HUES48 (cell line): ENCODE measurements around the gene PACRG.

Source experiments
- H3K27ac ChIP-seq: one replicate; pipeline ENCODE4 v1.7.0; 2013; ENCODE audit warnings: low read depth, low read length, inconsistent platforms
- H3K27me3 ChIP-seq: 2 replicates; pipeline ENCODE4 v1.6.1; 2013; ENCODE audit warnings: mild to moderate bottlenecking, low read length; ENCODE audit not compliant: control insufficient read depth, insufficient read depth
- H3K36me3 ChIP-seq: 2 replicates; pipeline ENCODE4 v1.6.1; 2013; ENCODE audit warnings: low read length; ENCODE audit not compliant: control insufficient read depth, insufficient read depth
- H3K4me1 ChIP-seq: 2 replicates; pipeline ENCODE4 v1.6.1; 2013; ENCODE audit warnings: mild to moderate bottlenecking, low read length; ENCODE audit not compliant: control insufficient read depth, insufficient read depth
- H3K4me3 ChIP-seq: 2 replicates; pipeline ENCODE4 v1.5.1; 2013; ENCODE audit warnings: mild to moderate bottlenecking, low read depth, low read length
- H3K9ac ChIP-seq: 2 replicates; pipeline ENCODE4 v1.6.1; 2013; ENCODE audit warnings: mild to moderate bottlenecking, low read depth, low read length, moderate library complexity
- H3K9me3 ChIP-seq: 2 replicates; pipeline ENCODE4 v1.6.1; 2013; ENCODE audit warnings: low read length; ENCODE audit not compliant: control insufficient read depth, insufficient read depth

Gene PACRG

DNA sequence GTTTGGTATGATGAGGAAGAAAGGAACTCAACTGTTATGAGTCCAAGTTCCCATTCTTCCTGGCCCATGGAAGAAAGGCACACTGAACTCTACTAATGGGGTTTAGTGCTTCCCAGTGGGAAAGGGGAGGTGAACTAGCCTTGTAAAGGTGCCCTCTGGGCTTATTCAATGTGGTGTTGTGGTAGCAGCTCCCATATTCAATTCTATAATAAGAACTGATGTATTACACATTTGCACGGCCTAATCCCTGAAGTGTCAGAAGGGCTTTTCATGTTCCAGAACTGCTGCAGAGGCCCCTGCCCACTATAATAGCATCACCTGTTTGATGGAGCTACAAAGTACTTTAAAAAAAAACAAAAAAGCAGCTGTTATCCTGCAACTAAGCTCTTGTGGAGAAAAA is 17.4 kb upstream of the PACRG start:
- Histone ChIP-seq H3K4me1 (peaks cover 17% of the 10 kb centered on the region), H3K27ac (no peak overlapping the region), H3K4me3 (no peak overlapping the region), H3K27me3 (no peaks in the 10 kb centered on the region), H3K9me3 (no peaks in the 10 kb centered on the region), H3K36me3 (no peaks in the 10 kb centered on the region), H3K9ac (no peak overlapping the region)

DNA sequence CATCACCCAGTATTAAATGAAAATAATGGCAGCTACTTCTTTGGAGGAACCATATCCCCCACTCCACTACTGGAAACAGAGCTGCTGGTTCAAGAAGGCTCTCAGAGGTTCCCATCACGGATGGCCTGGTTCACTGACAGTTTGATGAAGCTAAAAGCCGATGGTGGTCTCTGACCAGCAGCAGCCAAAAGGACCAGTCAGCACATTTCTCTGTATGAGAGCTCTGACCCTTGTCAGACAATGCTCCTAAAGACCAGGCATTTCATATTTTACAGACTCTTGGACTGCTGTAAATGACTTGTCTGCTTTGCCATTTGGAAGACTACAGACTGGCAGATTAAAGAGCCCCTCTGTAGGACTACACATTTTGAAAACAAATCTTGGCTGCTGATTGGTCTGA is 16.8 kb upstream of the PACRG start:
- Histone ChIP-seq H3K4me3 (no peak overlapping the region), H3K9ac (no peak overlapping the region), H3K27ac (no peak overlapping the region), H3K4me1 (peaks cover 17% of the 10 kb centered on the region), H3K9me3 (no peaks in the 10 kb centered on the region), H3K27me3 (no peaks in the 10 kb centered on the region), H3K36me3 (no peaks in the 10 kb centered on the region)

DNA sequence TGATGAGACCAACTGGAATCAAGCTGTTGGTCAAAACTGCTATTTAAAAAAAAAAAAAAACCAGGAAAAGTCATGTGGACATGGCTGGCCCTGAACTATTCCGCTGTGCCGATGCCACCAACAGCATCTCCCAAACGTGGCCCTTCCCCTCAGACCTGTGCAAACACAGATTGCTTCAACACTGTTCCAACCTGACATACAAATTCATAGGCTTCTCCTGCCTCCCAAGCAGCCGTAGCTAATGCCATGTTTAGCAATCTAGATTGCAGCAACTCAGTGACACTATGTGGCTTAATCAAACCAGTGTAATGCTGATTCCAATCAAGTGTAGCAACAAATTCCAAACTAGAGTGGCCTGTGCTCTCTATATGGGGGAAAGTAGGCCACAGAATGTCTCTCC is 16.4 kb upstream of the PACRG start:
- Histone ChIP-seq H3K9me3 (no peaks in the 10 kb centered on the region), H3K4me3 (no peak overlapping the region), H3K27ac (no peak overlapping the region), H3K4me1 (peaks cover 17% of the 10 kb centered on the region), H3K9ac (no peak overlapping the region), H3K36me3 (no peaks in the 10 kb centered on the region), H3K27me3 (no peaks in the 10 kb centered on the region)

DNA sequence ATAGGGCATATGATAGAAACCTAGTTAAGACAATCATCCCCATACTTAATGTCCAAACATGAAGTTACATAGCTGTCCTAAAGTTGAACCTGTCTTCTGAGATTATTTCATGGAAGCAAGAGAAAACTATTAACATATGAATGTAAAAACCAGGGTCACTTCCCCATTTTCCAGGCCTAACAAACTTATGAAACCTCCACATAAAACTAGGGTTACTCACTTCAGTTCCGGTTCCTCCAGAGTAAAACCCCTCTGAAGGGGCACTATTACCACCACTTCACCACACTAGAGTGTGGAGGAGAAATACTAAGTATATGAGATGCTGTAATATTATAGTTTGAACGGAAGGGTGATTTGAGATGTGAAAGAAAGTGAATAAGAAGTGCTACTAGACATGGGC is 15.1 kb upstream of the PACRG start:
- H3K4me1 ChIP-seq, result peaks cover 17% of the 10 kb centered on the region
- H3K27me3 ChIP-seq, result no peaks in the 10 kb centered on the region
- no peak overlapping the region for H3K27ac ChIP-seq
- no peak overlapping the region for H3K4me3 ChIP-seq
- no peak overlapping the region for H3K9ac ChIP-seq
- no peaks in the 10 kb centered on the region for H3K9me3 ChIP-seq
- no peaks in the 10 kb centered on the region for H3K36me3 ChIP-seq

DNA sequence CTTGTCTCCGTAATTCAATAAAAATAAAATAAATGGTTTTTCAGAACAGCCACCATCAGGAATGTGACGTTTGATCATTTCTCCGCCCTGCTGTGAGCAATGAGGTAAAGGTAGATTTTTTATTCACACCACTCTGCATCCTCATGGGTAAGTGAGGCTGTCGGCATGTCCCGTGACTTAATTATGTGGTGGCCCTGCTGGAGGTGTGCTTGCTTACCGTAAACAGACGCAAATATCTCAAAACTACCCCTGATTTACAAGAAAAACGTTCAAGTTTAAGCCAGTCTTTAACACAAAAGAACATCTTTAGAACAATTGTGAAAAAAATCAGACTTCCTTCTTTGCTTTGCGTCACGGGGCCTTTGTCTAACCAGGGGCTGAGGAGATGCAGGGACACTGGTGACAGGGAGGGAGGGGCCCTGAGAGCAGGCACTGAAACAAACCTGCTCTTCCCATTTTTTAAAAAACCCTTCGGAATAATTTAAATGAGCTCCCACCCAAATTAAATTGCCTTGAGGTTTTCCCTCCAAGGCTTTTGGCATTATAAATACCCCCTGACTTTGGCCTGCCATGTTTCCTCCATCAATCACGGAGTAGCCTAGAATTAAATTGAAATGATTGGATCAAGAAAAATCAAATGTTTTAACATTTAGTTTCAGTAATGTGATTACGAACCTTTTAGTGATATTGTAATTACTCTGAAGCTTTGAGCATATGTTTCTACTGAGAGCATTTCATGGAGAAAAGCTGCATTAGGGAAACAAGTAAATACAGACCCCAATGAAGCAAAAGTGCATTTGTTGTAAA is 13.6 kb upstream of the PACRG start:
- no peaks in the 10 kb centered on the region for H3K27me3 ChIP-seq
- H3K9me3 ChIP-seq, result no peaks in the 10 kb centered on the region
- no peak overlapping the region for H3K4me3 ChIP-seq
- no peaks in the 10 kb centered on the region for H3K36me3 ChIP-seq
- H3K9ac ChIP-seq, result no peak overlapping the region; the same call in 1 of the 2 replicates
- no peak overlapping the region for H3K27ac ChIP-seq
- peaks cover 17% of the 10 kb centered on the region for H3K4me1 ChIP-seq

DNA sequence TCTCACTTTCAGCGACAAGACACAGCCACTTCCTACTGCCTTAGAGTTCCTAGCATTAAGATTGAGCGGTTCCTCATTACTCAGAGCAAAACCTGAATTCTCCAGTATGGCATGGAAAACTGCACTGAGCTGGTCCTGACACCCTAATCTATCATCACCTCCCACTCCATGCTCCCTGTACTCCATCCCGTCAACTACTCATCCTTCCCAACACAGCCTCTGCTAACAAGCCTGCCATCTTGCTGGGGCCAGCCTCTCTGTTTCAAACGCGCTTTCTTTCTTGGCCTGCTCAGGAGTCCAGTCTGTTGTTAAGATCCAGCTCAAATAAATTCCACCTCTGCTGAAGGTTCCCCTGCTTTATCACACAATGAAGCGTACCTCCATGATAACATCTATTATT is 12.2 kb upstream of the PACRG start:
- Histone ChIP-seq H3K9me3 (no peaks in the 10 kb centered on the region), H3K27me3 (no peaks in the 10 kb centered on the region), H3K9ac (no peak overlapping the region), H3K36me3 (no peaks in the 10 kb centered on the region), H3K4me1 (peaks cover 17% of the 10 kb centered on the region), H3K4me3 (no peak overlapping the region), H3K27ac (no peak overlapping the region)

DNA sequence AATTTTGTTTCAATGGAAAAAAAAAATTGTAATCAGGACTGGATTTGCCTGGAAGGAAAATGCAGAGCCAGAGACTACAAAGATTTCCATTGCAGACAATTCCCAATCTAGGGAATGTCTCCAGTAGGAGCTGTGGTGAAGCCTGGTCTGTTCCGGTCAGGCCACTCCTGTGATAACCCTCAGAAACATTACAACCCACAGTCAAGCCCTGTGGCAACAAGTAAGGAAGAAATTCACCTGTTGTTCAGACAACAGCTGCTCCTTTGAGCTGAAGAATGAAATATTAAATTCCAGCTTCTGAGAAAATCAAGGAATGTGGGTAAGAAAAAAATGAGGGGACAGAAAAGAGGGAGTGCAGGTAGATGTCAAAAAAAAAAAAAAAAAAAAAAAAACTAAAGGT is 8.2 kb upstream of the PACRG start:
- H3K27me3 ChIP-seq, result no peaks in the 10 kb centered on the region
- H3K9me3 ChIP-seq, result no peaks in the 10 kb centered on the region
- H3K4me3 ChIP-seq, result no peak overlapping the region
- no peak overlapping the region for H3K27ac ChIP-seq
- H3K36me3 ChIP-seq, result no peaks in the 10 kb centered on the region
- no peak overlapping the region for H3K9ac ChIP-seq
- H3K4me1 ChIP-seq, result peaks cover 7% of the 10 kb centered on the region

DNA sequence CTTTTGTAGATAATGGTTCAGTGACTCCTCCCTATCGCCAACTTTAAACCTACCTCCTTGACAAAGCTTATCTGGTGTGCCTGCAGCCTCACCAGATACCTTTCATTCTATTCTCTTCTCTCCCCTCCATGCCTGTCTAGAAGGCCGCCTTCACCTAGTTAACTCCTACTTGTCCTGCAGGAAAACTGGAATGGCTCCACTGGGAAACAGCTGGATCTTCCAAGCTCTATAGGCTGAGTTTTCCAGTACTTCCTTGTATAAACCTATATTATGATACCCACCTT is 6.4 kb upstream of the PACRG start:
- H3K4me1 ChIP-seq, result no peaks in the 10 kb centered on the region; the same call in 1 of the 2 replicates
- H3K9ac ChIP-seq, result no peak overlapping the region

DNA sequence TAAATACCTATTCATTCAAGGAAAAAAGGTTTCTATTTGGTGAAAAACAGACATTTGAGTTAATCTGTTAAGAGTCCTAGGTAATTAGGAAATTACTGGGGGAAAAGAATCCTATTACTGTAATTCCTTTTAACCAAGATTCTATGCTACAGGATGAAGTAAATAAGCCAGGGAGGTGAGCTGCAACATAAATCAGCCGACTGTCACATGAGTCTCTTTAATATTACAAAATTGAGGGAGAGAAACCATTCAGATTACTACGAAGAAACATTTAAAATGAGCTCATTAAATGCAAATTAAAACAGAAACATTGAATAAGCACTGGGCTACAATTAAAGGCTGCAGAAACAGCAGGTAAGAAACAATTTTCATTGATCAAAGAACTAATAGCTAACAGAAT is 5.5 kb upstream of the PACRG start:
- no peaks in the 10 kb centered on the region for H3K36me3 ChIP-seq
- peaks cover 6% of the 10 kb centered on the region; the same call in 1 of the 2 replicates for H3K4me1 ChIP-seq
- no peak overlapping the region for H3K27ac ChIP-seq
- no peak overlapping the region for H3K9ac ChIP-seq
- no peak overlapping the region for H3K4me3 ChIP-seq
- no peaks in the 10 kb centered on the region for H3K9me3 ChIP-seq
- peaks cover 5% of the 10 kb centered on the region for H3K27me3 ChIP-seq

More for the DNA sequence above, 6.4 kb upstream of the PACRG start:
- Histone ChIP-seq H3K27ac (no peak overlapping the region), H3K36me3 (no peaks in the 10 kb centered on the region), H3K9me3 (no peaks in the 10 kb centered on the region), H3K4me3 (no peak overlapping the region), H3K27me3 (peaks cover 2% of the 10 kb centered on the region)

DNA sequence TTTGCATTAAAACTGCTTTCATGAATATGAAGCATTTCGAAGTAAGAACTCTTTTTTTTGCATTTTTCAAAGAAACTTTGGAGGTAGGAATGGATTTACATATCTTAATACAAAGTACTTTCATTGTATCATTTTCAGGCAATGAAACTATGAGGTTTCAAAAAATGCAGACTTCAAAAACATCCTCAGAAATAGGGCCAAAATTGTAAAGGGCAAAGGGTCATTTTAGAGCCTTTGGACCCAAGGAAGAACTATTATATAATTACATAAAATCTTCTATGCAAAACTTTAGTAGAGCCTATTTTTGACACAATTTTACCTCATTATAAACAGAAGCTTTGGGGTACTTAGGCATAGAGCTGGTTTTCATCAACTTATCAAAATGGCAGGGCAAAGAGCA is 5.1 kb upstream of the PACRG start:
- H3K9me3 ChIP-seq, result no peaks in the 10 kb centered on the region
- no peak overlapping the region for H3K27ac ChIP-seq
- H3K9ac ChIP-seq, result no peak overlapping the region
- peaks cover 6% of the 10 kb centered on the region; the same call in 1 of the 2 replicates for H3K4me1 ChIP-seq
- no peak overlapping the region for H3K4me3 ChIP-seq
- H3K36me3 ChIP-seq, result no peaks in the 10 kb centered on the region
- H3K27me3 ChIP-seq, result peaks cover 5% of the 10 kb centered on the region

DNA sequence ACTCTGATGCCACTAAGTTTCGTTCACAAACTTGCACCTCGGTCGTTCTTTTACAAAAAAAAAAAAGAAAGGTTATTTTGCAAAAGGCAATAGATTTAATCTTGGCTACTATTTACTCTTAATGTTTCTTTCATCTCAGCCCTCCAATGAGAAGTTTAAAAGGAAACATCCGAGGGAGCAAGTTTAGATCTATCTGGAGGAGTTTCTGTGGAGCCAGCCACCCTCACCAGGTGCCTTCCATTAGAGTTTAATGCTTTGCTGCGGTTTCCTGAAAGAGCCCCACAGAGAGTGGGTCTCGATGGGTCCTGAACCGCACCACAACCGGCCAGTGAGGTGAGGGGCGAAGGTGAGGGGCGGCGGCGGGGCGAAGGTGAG is 840 bp upstream of the PACRG start:
- H3K4me1 ChIP-seq, result peaks cover 12% of the 10 kb centered on the region
- no peaks in the 10 kb centered on the region for H3K9me3 ChIP-seq
- H3K4me3 ChIP-seq, result peak overlapping the region; percentile 90
- no peaks in the 10 kb centered on the region for H3K36me3 ChIP-seq
- H3K27ac ChIP-seq, result no peak overlapping the region
- H3K27me3 ChIP-seq, result peaks cover 5% of the 10 kb centered on the region
- no peak overlapping the region for H3K9ac ChIP-seq
